Measurements from ENCODE around the gene NUCB1. TPM values are rescaled to one million over a fixed set of nuclear protein-coding genes. Genes with fewer than 3 reads are reported as not detected.
"Not testable (repeated sequence)": the region's sequence is repeated elsewhere in the genome, so short reads cannot be mapped to it uniquely, and the experiment has no call there.

The NUCB1 gene
- total and polyA plus RNA-seq, 2 donors, result 107 to 478 TPM

DNA sequence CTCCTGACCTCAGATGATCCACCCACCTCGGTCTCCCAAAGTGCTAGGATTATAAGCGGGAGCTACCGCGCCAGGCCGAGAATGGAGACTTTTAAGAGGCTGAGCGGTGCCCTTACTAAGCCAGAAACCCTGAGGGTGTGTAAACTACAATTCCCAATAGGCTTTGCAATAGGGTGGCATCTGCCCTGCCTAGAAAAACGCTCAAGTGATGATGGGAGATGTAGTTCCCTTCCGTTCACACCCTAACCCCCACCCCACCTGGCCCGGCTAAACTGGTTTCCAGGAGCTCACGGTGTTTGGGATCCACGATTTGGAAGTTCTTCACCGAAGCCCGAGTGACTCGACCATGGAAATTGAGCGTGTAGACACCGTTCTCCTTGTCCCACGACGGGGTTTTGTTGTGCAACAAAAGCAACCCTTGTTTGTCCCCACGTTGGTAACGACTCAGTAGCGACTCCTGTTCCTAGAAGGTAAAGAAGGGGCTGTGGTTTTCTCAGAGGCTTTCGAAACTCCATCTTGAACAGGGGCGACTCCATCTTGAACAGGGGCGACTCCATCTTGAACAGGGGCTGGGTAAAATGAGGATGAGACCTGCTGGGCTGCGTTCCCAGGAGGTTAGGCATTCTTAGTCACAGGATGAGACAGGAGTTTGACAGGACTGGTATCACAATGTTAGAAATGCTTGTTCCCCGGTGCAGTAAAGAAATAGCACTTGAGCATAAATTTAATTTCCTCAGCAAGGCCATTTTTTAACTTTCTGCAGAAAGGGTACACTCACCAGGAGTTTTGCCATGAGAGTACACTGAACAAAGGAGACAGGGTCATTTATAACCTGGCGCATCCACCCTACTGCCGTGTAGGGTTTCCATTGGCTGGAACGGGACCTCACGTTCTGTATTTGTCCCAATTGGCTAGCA is 18.1 kb upstream of the NUCB1 start:
- Histone ChIP-seq H3K4me3 (ENCODE audit: low read depth, low read length) (no peak overlapping the region), H3K27ac (ENCODE audit: low read depth) (no peak overlapping the region), H3K4me1 (ENCODE audit: insufficient read depth) (peaks cover 2% of the 10 kb centered on the region), H3K36me3 (ENCODE audit: insufficient read depth) (no peaks in the 10 kb centered on the region)
- DNase-seq (ENCODE audit: extremely low spot score), result no peak
- 86% methylated on average over 30 of the region's 30 CpGs for WGBS

DNA sequence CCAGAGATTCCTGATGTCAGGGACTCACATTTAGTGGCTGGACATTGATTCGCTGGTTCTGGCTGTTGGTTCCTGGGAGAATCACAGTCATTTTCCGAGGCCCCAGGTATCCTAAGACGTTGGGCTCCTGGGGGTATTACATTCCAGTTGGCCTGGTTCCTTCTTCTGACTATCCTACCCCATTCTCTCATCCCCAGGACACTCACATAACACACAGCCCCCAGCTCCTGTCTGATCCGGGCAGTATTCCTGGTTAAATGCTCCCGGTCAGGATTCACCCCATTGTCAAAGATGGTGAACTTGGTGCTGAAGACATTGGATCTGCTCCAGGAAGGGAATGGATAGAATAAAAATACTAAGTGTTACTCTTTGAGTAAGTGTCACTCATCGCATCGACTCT is 16.4 kb upstream of the NUCB1 start:
- H3K27ac ChIP-seq (ENCODE audit: low read depth), result no peak overlapping the region
- WGBS, result 95% methylated on average over 7 of the region's 7 CpGs
- DNase-seq (ENCODE audit: extremely low spot score), result no peak
- no peak overlapping the region for H3K4me3 ChIP-seq (ENCODE audit: low read depth, low read length)
- no peaks in the 10 kb centered on the region for H3K4me1 ChIP-seq (ENCODE audit: insufficient read depth)
- no peaks in the 10 kb centered on the region for H3K36me3 ChIP-seq (ENCODE audit: insufficient read depth)

DNA sequence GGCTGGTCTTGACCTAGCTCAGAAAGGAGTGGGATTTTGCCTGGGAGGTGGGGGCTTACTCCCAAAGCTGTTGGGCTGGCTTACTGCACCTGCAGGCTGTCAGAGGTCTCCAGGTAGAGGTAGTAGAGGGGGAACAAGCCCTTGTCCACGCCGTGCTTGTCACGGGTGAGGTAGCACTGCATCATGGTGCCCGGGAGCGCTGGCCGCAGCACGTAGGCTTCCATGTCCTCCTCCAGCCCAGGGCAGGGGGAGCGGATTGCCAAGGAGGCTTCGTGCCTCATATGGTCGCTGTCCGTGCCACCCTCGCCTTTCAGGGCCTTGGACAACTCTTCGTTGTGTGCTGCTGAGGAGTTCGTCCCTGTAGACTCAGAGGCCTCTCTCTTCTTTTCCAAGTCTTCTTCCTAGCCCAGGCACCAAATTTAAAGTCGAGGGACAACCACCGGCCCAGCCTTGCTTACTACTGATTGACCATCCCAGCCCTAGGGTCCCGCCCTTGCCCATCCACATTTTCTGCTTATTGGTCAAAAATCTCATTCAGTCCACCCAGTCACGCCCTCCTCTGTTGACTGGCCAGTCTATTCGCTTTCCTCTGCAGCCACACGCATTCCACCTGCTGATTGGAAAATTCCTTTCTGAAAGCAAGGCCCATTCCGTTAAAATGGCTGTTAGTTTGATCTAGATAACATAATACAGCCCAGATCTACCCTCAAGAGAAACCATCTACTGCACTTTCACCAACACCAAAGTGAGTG is 12.1 kb upstream of the NUCB1 start:
- Histone ChIP-seq H3K4me3 (ENCODE audit: low read depth, low read length) (no peak overlapping the region), H3K27ac (ENCODE audit: low read depth) (no peak overlapping the region), H3K4me1 (ENCODE audit: insufficient read depth) (no peaks in the 10 kb centered on the region), H3K36me3 (ENCODE audit: insufficient read depth) (no peaks in the 10 kb centered on the region)
- no peak for DNase-seq (ENCODE audit: extremely low spot score)
- WGBS, result 91% methylated on average over 21 of the region's 21 CpGs

DNA sequence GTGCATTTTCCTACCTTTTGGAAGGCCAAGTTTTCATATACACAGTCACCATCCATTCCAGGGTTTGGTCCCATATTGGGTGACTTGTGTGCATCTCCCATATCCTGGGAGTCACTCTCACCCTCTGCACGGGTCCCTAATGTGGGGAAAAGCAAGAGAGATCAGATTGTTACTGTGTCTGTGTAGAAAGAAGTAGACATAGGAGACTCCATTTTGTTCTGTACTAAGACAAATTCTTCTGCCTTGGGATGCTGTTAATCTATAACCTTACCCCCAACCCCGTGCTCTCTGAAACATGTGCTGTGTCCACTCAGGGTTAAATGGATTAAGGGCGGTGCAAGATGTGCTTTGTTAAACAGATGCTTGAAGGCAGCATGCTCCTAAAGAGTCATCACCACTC is 10.6 kb upstream of the NUCB1 start:
- H3K36me3 ChIP-seq (ENCODE audit: insufficient read depth); DNase-seq (ENCODE audit: extremely low spot score); H3K4me3 ChIP-seq (ENCODE audit: low read depth, low read length); H3K4me1 ChIP-seq (ENCODE audit: insufficient read depth); H3K27ac ChIP-seq (ENCODE audit: low read depth): not testable (repeated sequence)
- WGBS, result 51% methylated on average over 2 of the region's 3 CpGs

DNA sequence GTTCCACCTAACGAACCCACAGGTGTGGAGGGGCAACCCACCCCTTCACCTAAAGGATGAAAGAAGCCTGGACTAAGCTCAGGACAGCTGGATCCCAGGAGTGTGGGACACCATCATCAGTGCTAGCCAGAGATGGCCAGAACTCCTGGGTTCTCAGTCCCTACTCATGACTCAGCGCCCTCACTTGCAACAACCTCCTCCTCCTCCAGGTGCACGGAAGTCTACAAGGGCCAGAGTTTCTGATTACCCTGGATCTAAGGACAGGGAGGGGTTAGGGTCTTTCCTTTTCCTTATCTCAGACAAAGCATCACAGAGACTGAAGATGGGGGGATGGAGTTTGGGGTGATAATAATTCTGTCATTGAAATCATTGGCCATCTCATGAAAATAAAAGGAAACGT is 9.6 kb upstream of the NUCB1 start:
- no peak for DNase-seq (ENCODE audit: extremely low spot score)
- 89% methylated on average over 4 of the region's 4 CpGs for WGBS
- no peak overlapping the region for H3K4me3 ChIP-seq (ENCODE audit: low read depth, low read length)
- H3K4me1 ChIP-seq (ENCODE audit: insufficient read depth), result no peaks in the 10 kb centered on the region
- no peak overlapping the region for H3K27ac ChIP-seq (ENCODE audit: low read depth)
- no peaks in the 10 kb centered on the region for H3K36me3 ChIP-seq (ENCODE audit: insufficient read depth)

DNA sequence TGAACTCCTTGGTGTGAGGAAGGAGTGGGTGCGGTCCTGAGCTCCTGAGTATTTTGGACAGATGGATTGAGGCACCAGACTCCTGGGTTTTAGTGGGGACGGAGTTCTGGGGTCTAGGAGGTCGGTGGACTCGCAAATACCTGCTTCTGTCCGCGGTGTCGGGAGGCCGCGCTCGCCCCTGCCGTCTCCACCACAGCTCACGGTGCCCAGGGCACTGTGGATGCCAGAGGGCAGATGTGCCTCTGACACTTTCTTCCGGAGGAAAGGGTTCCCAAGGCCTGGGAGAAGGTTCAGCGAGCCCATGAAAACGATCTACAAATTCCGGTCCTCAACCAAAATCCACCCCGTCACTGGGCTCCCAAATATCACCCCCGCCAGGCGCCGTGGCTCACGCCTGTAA is 4.9 kb upstream of the NUCB1 start:
- H3K36me3 ChIP-seq (ENCODE audit: insufficient read depth), result no peaks in the 10 kb centered on the region
- no peak overlapping the region for H3K27ac ChIP-seq (ENCODE audit: low read depth)
- DNase-seq (ENCODE audit: extremely low spot score), result no peak
- no peaks in the 10 kb centered on the region for H3K4me1 ChIP-seq (ENCODE audit: insufficient read depth)
- 74% methylated on average over 21 of the region's 21 CpGs for WGBS
- no peak overlapping the region for H3K4me3 ChIP-seq (ENCODE audit: low read depth, low read length)

DNA sequence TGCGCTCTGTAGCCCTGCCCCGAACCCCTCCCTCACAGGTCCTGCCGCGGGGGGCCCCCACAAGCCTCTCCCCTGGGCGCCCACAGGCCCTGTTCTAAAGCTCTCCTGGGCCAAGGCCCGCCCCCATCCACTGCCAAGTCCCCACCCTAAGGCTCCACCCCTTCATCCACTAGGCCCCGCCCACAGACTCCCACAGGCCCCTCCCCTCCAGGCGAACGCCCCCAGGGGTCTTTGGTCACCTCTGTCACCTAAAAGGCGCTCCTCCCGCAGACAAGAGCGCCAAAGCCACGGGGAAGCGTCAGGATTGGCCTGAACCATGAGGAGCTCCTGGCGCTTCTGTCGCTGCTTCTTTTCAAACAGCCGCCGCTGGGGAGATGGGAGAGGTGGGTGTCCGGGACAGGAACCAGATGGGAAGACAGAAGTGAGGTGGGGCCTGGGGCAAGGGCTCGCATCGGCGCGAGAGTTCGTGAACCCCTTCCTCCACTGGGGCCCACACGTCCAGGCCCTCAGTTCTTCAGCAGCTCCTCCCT is 3.9 kb upstream of the NUCB1 start:
- peak overlapping the region; percentile 36 for H3K4me3 ChIP-seq (ENCODE audit: low read depth, low read length)
- WGBS, result 16% methylated on average over 25 of the region's 25 CpGs

DNA sequence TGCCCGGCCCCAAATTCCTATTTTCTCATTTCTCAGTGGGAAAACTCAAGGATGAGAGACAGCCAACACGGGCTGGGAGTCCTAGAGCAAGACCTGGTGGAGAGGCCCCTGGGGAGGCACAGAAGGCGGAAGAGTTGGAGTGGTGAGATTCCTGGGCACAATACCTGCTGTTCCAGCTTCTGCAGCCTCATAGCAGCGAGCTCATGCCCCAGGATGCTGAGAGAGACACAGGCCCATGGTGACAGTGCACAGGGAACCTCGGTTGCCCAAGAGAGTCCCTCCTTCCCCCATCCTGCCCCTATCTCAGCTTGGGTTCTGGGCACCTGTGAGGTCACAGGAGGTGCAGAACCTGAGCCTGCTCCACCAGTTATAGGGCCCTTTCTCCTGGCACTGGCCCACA is 2.9 kb upstream of the NUCB1 start:
- 73% methylated on average over 5 of the region's 5 CpGs for WGBS

More for the DNA sequence above, 3.9 kb upstream of the NUCB1 start:
- peaks cover 1% of the 10 kb centered on the region for H3K4me1 ChIP-seq (ENCODE audit: insufficient read depth)
- H3K27ac ChIP-seq (ENCODE audit: low read depth), result peak overlapping the region; percentile 53
- no peaks in the 10 kb centered on the region for H3K36me3 ChIP-seq (ENCODE audit: insufficient read depth)
- no peak for DNase-seq (ENCODE audit: extremely low spot score)

DNA sequence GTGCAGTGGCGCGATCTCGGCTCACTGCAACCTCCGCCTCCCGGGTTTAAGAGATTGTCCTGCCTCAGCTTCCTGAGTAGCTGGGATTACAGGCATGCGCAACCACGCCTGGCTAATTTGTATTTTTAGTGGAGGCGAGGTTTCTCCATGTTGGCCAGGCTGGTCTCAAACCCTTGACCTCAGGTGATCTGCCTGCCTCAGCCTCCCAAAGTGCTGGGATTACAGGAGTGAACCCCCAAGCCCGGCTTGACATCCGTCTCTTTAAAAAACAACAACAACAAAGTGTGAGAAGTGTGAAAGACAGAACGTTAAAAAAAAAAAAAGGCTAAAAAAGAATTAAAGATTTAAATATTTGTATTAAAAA is 744 bp upstream of the NUCB1 start:
- not testable (repeated sequence) for DNase-seq (ENCODE audit: extremely low spot score); H3K27ac ChIP-seq (ENCODE audit: low read depth); H3K4me1 ChIP-seq (ENCODE audit: insufficient read depth); H3K36me3 ChIP-seq (ENCODE audit: insufficient read depth)
- H3K4me3 ChIP-seq (ENCODE audit: low read depth, low read length), result peak overlapping the region; percentile 69
- WGBS, result 80% methylated on average over 11 of the region's 11 CpGs

More for the DNA sequence above, 2.9 kb upstream of the NUCB1 start:
- Histone ChIP-seq H3K4me3 (ENCODE audit: low read depth, low read length) (no peak overlapping the region), H3K27ac (ENCODE audit: low read depth) (no peak overlapping the region), H3K4me1 (ENCODE audit: insufficient read depth) (peaks cover 2% of the 10 kb centered on the region), H3K36me3 (ENCODE audit: insufficient read depth) (no peaks in the 10 kb centered on the region)
- DNase-seq (ENCODE audit: extremely low spot score), result no peak

DNA sequence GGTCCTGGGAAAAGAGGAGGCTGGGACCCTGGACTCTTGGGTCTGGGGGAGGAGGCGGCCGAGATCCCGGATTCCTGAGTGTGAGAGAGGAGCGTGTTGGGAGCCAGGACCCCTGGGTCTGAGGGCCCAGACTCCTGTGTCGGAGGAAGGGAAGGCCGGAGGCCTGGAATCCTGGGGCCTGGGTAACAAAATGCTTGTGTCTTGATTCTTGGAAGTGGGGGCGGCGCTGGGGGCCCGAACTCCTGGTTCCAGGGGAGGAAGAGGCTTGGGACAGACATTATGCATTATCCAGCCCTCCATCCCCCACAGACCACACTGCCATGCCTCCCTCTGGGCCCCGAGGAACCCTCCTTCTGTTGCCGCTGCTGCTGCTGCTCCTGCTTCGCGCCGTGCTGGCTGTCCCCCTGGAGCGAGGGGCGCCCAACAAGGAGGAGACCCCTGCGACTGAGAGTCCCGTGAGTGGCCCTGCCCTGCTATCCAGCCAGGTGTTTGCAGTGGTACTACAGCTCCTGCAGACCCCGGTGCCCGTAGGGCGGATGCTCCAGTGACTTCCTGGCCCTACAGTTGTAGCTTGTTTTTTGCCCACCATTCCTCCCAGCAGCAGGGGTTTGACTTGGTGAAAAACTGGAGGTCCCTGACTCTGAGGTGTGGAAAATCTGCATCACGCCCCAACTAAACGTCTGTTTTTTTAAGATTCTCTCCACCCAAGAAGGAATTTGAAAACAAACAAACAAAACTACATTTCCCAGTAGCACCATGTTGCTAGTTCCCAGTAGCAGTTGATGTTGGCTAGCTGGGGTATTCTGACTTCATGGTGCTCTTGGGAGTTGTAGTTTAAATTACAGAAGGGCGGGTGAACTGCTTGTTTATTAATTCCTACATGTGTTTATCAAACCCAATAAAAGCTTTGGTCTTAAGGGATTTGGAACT is 630 bp downstream of the NUCB1 start:
- Histone ChIP-seq H3K27ac (ENCODE audit: low read depth) (peak overlapping the region; percentile 65), H3K4me3 (ENCODE audit: low read depth, low read length) (peak overlapping the region; percentile 69), H3K4me1 (ENCODE audit: insufficient read depth) (peaks cover 2% of the 10 kb centered on the region), H3K36me3 (ENCODE audit: insufficient read depth) (no peaks in the 10 kb centered on the region)
- DNase-seq (ENCODE audit: extremely low spot score), result no peak
- WGBS, result 9% methylated on average over 24 of the region's 24 CpGs

DNA sequence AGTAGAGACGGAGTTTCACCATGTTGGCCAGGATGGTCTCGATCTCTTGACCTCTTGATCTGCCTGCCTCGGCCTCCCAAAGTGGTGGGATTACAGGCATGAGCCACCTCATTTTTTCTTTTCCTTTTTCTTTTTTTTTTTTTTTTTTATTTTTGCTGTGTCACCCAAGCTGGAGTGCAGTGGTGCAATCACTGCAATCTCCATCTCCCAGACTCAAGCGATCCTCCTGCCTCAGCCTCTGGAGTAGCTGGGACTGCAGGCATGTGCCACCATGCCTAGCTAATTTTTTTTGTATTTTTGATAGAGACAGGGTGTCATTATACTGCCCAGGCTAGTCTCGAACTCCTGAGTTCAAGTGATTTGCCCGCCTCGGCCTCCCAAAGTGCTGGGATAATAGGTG is 2.2 kb downstream of the NUCB1 start:
- not testable (repeated sequence) for DNase-seq (ENCODE audit: extremely low spot score); H3K4me1 ChIP-seq (ENCODE audit: insufficient read depth); H3K36me3 ChIP-seq (ENCODE audit: insufficient read depth); H3K4me3 ChIP-seq (ENCODE audit: low read depth, low read length); H3K27ac ChIP-seq (ENCODE audit: low read depth)
- 94% methylated on average over 7 of the region's 7 CpGs for WGBS

DNA sequence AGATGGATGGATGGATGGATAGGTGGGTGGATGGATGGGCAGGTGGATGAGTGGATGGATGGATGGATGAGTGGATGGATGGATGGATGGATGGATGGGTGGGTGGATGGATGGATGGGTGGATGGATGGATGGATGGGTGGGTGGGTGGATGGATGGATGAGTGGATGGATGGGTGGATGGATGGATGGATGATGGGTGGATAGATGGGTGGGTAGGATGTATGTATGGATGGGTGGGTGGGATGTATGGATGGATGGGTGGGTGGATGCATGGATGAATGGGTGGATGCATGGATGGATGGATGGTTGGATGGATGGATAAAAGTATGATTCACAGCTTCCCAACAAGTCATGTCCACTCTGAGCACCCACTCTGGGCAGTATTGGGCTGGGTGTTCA is 3.7 kb downstream of the NUCB1 start:
- DNase-seq (ENCODE audit: extremely low spot score); H3K4me3 ChIP-seq (ENCODE audit: low read depth, low read length); H3K27ac ChIP-seq (ENCODE audit: low read depth); H3K4me1 ChIP-seq (ENCODE audit: insufficient read depth); H3K36me3 ChIP-seq (ENCODE audit: insufficient read depth): not testable (repeated sequence)

DNA sequence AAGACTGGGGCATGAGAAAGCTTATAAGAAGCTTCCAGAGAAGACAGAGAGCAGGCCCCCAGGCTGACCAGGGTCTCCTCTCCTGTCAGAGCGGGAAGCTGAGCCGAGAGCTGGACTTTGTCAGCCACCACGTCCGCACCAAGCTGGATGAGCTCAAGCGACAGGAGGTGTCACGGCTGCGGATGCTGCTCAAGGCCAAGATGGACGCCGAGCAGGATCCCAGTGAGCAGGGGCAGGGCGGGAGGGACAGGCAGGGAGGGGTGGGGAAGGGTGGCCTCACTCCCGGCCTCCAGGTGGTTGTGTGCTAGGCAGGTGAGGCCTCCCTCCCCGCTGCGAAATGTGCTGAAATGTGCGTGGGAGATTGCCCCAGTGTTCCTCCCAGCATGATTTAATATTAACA is 5.6 kb downstream of the NUCB1 start:
- 84% methylated on average over 14 of the region's 14 CpGs for WGBS
- no peak for DNase-seq (ENCODE audit: extremely low spot score)
- Histone ChIP-seq H3K4me3 (ENCODE audit: low read depth, low read length) (no peak overlapping the region), H3K4me1 (ENCODE audit: insufficient read depth) (peaks cover 2% of the 10 kb centered on the region), H3K27ac (ENCODE audit: low read depth) (no peak overlapping the region), H3K36me3 (ENCODE audit: insufficient read depth) (no peaks in the 10 kb centered on the region)

Data from urinary bladder (tissue), 4 donors.